Keratinocyte (primary cell): Measurements from ENCODE around the gene EMC10. TPM values are rescaled to one million over a fixed set of nuclear protein-coding genes. Genes with fewer than 3 reads are reported as not detected.

Experiments used
- DNase-seq: peaks from one replicate; pipeline ENCODE4 v3.0.0-alpha.2; 2011; ENCODE audit warnings: low read depth, missing footprints, low spot score
- FAIRE-seq: peaks from 2 replicates; lab custom pipeline; 2011; peaks lifted over from hg19 to GRCh38; lab: Jason Lieb, UNC
- H2AFZ ChIP-seq: 2 replicates; pipeline ENCODE4 v1.6.0; 2012; ENCODE audit warnings: low read length, control low read depth, inconsistent platforms; ENCODE audit not compliant: control insufficient read depth
- H3K27ac ChIP-seq: 2 replicates; pipeline ENCODE4 v1.5.1; 2011; ENCODE audit warnings: low read length; ENCODE audit not compliant: control insufficient read depth, insufficient read depth
- H3K27me3 ChIP-seq: 3 replicates; pipeline ENCODE4 v1.6.0; 2011; ENCODE audit warnings: low read length; ENCODE audit not compliant: control insufficient read depth, insufficient read depth; ENCODE audit errors: extremely low read depth
- H3K36me3 ChIP-seq, 2 experiments: 2 replicates in 1 of 2; 3 replicates in 1 of 2; pipeline ENCODE4 v1.5.1; 2011; ENCODE audit warnings: low read length in 2 of 2, mild to moderate bottlenecking in 1 of 2; ENCODE audit not compliant: control insufficient read depth in 2 of 2, insufficient read depth in 2 of 2; ENCODE audit errors: extremely low read depth in 1 of 2
- H3K4me1 ChIP-seq: 3 replicates; pipeline ENCODE4 v1.5.1; 2011; ENCODE audit warnings: low read length; ENCODE audit not compliant: control insufficient read depth, insufficient read depth; ENCODE audit errors: extremely low read depth
- H3K4me2 ChIP-seq: 3 replicates; pipeline ENCODE4 v1.6.0; 2011; ENCODE audit warnings: low read depth, low read length; ENCODE audit not compliant: control insufficient read depth, insufficient read depth; ENCODE audit errors: extremely low read depth
- H3K4me3 ChIP-seq, 3 experiments: fragments of 200-600 bp in 1 of 3; sonication (generic) in 1 of 3; 2 replicates in 2 of 3; 3 replicates in 1 of 3; pipeline ENCODE4 v1.5.1; 2011 to 2016; ENCODE audit warnings: low read length in 3 of 3, mild to moderate bottlenecking in 3 of 3, control low read depth in 2 of 3, inconsistent platforms in 1 of 3, low read depth in 1 of 3, mixed read lengths in 1 of 3, mixed run types in 1 of 3, moderate library complexity in 1 of 3; ENCODE audit not compliant: control insufficient read depth in 2 of 3, insufficient read depth in 2 of 3; ENCODE audit errors: extremely low read depth in 1 of 3
- H3K79me2 ChIP-seq: 2 replicates; pipeline ENCODE4 v1.6.0; 2012; ENCODE audit warnings: low read length; ENCODE audit not compliant: control insufficient read depth, insufficient read depth
- H3K9ac ChIP-seq: 3 replicates; pipeline ENCODE4 v1.6.0; 2011; ENCODE audit warnings: low read length; ENCODE audit not compliant: control insufficient read depth, insufficient read depth; ENCODE audit errors: extremely low read depth
- H3K9me1 ChIP-seq: 3 replicates; pipeline ENCODE4 v1.6.0; 2011; ENCODE audit warnings: low read length; ENCODE audit not compliant: control insufficient read depth, insufficient read depth; ENCODE audit errors: extremely low read depth
- H3K9me3 ChIP-seq: 2 replicates; pipeline ENCODE4 v1.5.1; 2012; ENCODE audit warnings: low read depth, low read length; ENCODE audit not compliant: control insufficient read depth
- H4K20me1 ChIP-seq: 3 replicates; pipeline ENCODE4 v1.6.0; 2011; ENCODE audit warnings: low read length; ENCODE audit not compliant: control insufficient read depth, insufficient read depth; ENCODE audit errors: extremely low read depth
- EZH2 ChIP-seq: IDR thresholded peaks from one replicate; pipeline ENCODE4 v1.6.1; 2012; ENCODE audit warnings: inconsistent platforms, mild to moderate bottlenecking, low read length, moderate library complexity
- dilution Hi-C: fragments of 300-500 bp; cut with MboI; formaldehyde crosslinking; loops from one replicate; pipeline ENCODE4 v1.7.0; 2020; ENCODE audit warnings: low sequenced_read_pairs; ENCODE audit not compliant: extremely low pct_ligation_motif_present
- polyA plus RNA-seq, 5 experiments: library from polyadenylated mRNA; depleted of rRNA in 3 of 5; stranded (reverse) in 3 of 5; stranded (forward) in 1 of 5; unstranded in 1 of 5; fragments of >200 nt; gene quantifications; 1 replicate in 1 of 5; 2 replicates in 3 of 5; 3 replicates in 1 of 5; pipeline versions ENCODE4 v1.2.1 to v1.2.3, GENCODE V29; 2011 to 2012; ENCODE audit warnings: missing spikeins in 2 of 5, low read depth in 1 of 5, low replicate concordance in 1 of 5
- TF ChIP-seq, protein P1 (sequence below), 3 experiments: IDR thresholded peaks in 1 of 3; conservative IDR thresholded peaks in 1 of 3; optimal IDR thresholded peaks in 1 of 3; 2 replicates in 2 of 3; 3 replicates in 1 of 3; pipeline versions ENCODE3 to v1.5.1; 2011; ENCODE audit warnings: low read length in 3 of 3, mild to moderate bottlenecking in 3 of 3, moderate library complexity in 2 of 3, control low read depth in 1 of 3, inconsistent platforms in 1 of 3; ENCODE audit not compliant: insufficient read depth in 2 of 3; ENCODE audit errors: extremely low read depth in 1 of 3

The EMC10 gene
- polyA plus RNA-seq, 1 donor (not counting 4 experiments of a cell fraction or from before 2014, with no cell fraction given), result 26.7 TPM

GRCh38 chr19:50512999-50513745 is 36.9 kb downstream of the EMC10 start:
- Histone ChIP-seq H3K4me2 (no peak overlapping the region), H3K9ac (no peak overlapping the region), H3K36me3 (no peaks in the 10 kb centered on the region), H3K27ac (no peak overlapping the region), H3K4me1 (peaks cover 4% of the 10 kb centered on the region), H2AFZ (no peak overlapping the region), H3K79me2 (peaks cover 5% of the 10 kb centered on the region), H3K27me3 (peaks cover 8% of the 10 kb centered on the region), H4K20me1 (no peaks in the 10 kb centered on the region), H3K4me3 (no peak overlapping the region), H3K9me3 (no peaks in the 10 kb centered on the region), H3K9me1 (no peaks in the 10 kb centered on the region)
- TF ChIP-seq, protein P1, sequence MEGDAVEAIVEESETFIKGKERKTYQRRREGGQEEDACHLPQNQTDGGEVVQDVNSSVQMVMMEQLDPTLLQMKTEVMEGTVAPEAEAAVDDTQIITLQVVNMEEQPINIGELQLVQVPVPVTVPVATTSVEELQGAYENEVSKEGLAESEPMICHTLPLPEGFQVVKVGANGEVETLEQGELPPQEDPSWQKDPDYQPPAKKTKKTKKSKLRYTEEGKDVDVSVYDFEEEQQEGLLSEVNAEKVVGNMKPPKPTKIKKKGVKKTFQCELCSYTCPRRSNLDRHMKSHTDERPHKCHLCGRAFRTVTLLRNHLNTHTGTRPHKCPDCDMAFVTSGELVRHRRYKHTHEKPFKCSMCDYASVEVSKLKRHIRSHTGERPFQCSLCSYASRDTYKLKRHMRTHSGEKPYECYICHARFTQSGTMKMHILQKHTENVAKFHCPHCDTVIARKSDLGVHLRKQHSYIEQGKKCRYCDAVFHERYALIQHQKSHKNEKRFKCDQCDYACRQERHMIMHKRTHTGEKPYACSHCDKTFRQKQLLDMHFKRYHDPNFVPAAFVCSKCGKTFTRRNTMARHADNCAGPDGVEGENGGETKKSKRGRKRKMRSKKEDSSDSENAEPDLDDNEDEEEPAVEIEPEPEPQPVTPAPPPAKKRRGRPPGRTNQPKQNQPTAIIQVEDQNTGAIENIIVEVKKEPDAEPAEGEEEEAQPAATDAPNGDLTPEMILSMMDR (optimal IDR thresholded peaks at IDR 0.05 in 1 of 3, IDR thresholded peaks at IDR 0.05 in 1 of 3, conservative IDR thresholded peaks at IDR 0.05 in 1 of 3; ENCODE audit: extremely low read depth in 1 of 3, insufficient read depth in 2 of 3, low read length in 3 of 3), result no peak
- no peak for FAIRE-seq
- dilution Hi-C loops, result no loop called here
- no peak for DNase-seq

DNA sequence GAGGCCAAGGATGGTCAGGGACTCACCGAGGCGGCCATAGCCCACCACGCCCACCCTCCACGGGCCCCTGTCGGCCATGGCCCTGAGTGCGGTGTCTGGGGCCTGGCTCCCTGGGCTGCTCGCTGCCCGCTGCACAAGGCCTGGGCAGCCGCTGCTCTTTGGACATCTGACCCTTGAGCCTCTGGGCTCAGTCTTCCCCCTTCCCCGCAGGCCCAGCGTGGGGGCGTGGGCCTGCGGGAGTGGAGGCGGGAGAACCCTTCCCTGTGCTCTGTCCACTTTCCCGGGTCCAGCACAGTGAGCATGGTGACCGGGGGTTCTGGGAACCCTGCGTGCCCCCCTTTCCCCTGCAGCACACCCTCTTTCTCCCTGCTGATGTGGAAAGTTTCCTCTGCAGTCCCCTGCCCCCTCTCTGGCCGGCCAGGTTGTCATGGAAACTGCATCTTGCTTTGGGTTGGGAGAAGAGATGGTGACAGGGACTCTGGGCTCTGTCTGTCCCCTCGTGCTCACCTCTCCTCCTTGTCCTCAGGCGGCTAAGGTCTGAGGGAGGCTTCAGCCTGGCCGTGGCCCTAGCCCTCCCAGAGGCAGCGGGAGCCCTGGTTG is 37.5 kb downstream of the EMC10 start, which contains the start of gene ASPDH:
Gene ASPDH (minus strand): TSS at position 168 of the 600 bp plus-strand sequence. CDS start 90 bp downstream, at position 78.
- no peak within 1 kb of the TSS for H3K27ac ChIP-seq
- H3K9me1 ChIP-seq, result no peaks in the 10 kb centered on the region
- H3K4me2 ChIP-seq, result no peak within 1 kb of the TSS
- peaks cover 4% of the 10 kb centered on the region for H3K4me1 ChIP-seq
- H3K36me3 ChIP-seq, result no peaks in the 10 kb centered on the region
- H3K9ac ChIP-seq, result no peak within 1 kb of the TSS
- dilution Hi-C loops, result no loop called here
- TF ChIP-seq, protein P1 (optimal IDR thresholded peaks at IDR 0.05 in 1 of 3, IDR thresholded peaks at IDR 0.05 in 1 of 3, conservative IDR thresholded peaks at IDR 0.05 in 1 of 3; ENCODE audit: extremely low read depth in 1 of 3, insufficient read depth in 2 of 3, low read length in 3 of 3), result no peak
- TF ChIP-seq EZH2, result no peak
- no peak within 1 kb of the TSS for H3K4me3 ChIP-seq
- peaks cover 5% of the 10 kb centered on the region for H3K79me2 ChIP-seq
- FAIRE-seq, result no peak
- no peaks in the 10 kb centered on the region for H3K9me3 ChIP-seq
- H4K20me1 ChIP-seq, result no peaks in the 10 kb centered on the region
- no peak for DNase-seq
- H2AFZ ChIP-seq, result no peak within 1 kb of the TSS
- H3K27me3 ChIP-seq, result peaks cover 8% of the 10 kb centered on the region
